MCF 10A (cell line): ENCODE measurements around the gene AEBP1. TPM values are rescaled to one million over a fixed set of nuclear protein-coding genes. Genes with fewer than 3 reads are reported as not detected.

Source experiments
- BruUV-seq: library from RNA; stranded (reverse); fragments of 400-500 nt; replicated peaks from 2 replicates; lab custom pipeline; 2021; lab: Mats Ljungman, UMichigan
- CTCF ChIA-PET: fragments of 300-600 bp; sonication (Branson Sonifier 250); formaldehyde crosslinking; extraction: SDS; loops from one replicate; lab custom pipeline; 2021; ENCODE audit warnings: antibody characterized with exemption, inconsistent platforms; lab: Yijun Ruan, JAX
- POLR2A ChIA-PET: fragments of 300-600, 350-650 bp; sonication (Branson Sonifier 250); formaldehyde crosslinking; extraction: SDS; loops from one replicate; lab custom pipeline; 2020; ENCODE audit warnings: antibody characterized with exemption, inconsistent platforms; lab: Yijun Ruan, JAX
- DNase-seq: peaks from one replicate; pipeline ENCODE4 v3.0.0-alpha.2; 2018; ENCODE audit not compliant: unreplicated experiment
- H3K27ac Mint-ChIP-seq: one replicate; pipeline ENCODE4 v1.8.0; 2022; ENCODE audit warnings: mild to moderate bottlenecking, low read depth, mixed read lengths; ENCODE audit not compliant: unreplicated experiment
- H3K27me3 Mint-ChIP-seq: one replicate; pipeline ENCODE4 v1.8.0; 2022; ENCODE audit warnings: mixed read lengths; ENCODE audit not compliant: insufficient read depth, unreplicated experiment
- H3K36me3 Mint-ChIP-seq: one replicate; pipeline ENCODE4 v1.8.0; 2022; ENCODE audit warnings: mild to moderate bottlenecking, moderate library complexity, mixed read lengths; ENCODE audit not compliant: insufficient read depth, unreplicated experiment
- H3K4me1 Mint-ChIP-seq: one replicate; pipeline ENCODE4 v1.8.0; 2022; ENCODE audit warnings: mixed read lengths; ENCODE audit not compliant: insufficient read depth, unreplicated experiment
- H3K4me3 Mint-ChIP-seq: one replicate; pipeline ENCODE4 v1.8.0; 2022; ENCODE audit warnings: mild to moderate bottlenecking, moderate library complexity, mixed read lengths; ENCODE audit not compliant: unreplicated experiment
- H3K9me3 Mint-ChIP-seq: one replicate; pipeline ENCODE4 v1.8.0; 2022; ENCODE audit warnings: mixed read lengths; ENCODE audit not compliant: unreplicated experiment
- CTCF ChIP-seq: fragments of 200-600 bp; IDR thresholded peaks from one replicate; pipeline ENCODE4 v1.8.0; 2022; ENCODE audit warnings: antibody characterized with exemption, mild to moderate bottlenecking; ENCODE audit not compliant: unreplicated experiment
- intact Hi-C: fragments of 100-400 bp; cut with micrococcal nuclease; formaldehyde crosslinking; loops from 2 replicates; pipeline ENCODE4 v1.14.1; 2022
- total RNA-seq: library from RNA; stranded (reverse); gene quantifications from 2 replicates; pipeline ENCODE4 v1.2.3, GENCODE V29; 2022

Gene AEBP1
- total RNA-seq, 1 experiment from 2014 or later: not detected

GRCh38 chr7:44150966-44151941, 47.1 kb downstream of the AEBP1 start:
- Mint-ChIP-seq H3K4me1 (no peaks in the 10 kb centered on the region), H3K27me3 (no peaks in the 10 kb centered on the region), H3K9me3 (no peaks in the 10 kb centered on the region), H3K27ac (no peak overlapping the region), H3K4me3 (no peak overlapping the region), H3K36me3 (no peaks in the 10 kb centered on the region)
- POLR2A ChIA-PET: no interaction called here
- TF ChIP-seq CTCF: no peak
- intact Hi-C loops: no loop called here
- CTCF ChIA-PET: interaction anchor here (0.5 to 1.0 kb wide), 2 partner anchors 11 to 25 kb away, joined by 3 read pairs; no protein-coding TSS in a partner anchor
- BruUV-seq: no TSS peak
- no peak for DNase-seq

- H3K36me3 Mint-ChIP-seq: no peaks in the 10 kb centered on the region
- CTCF ChIA-PET: interaction anchor here (0.5 kb wide), 1 partner anchor 26 kb away, joined by 3 read pairs; no protein-coding TSS in a partner anchor
- POLR2A ChIA-PET: no interaction called here
Observed at GRCh38 chr7:44151956-44152355, 47.8 kb downstream of the AEBP1 start.

GRCh38 chr7:44152971-44153947, 49.1 kb downstream of the AEBP1 start:
- intact Hi-C loops: no loop called here
- H3K4me3 Mint-ChIP-seq: no peak overlapping the region
- no peaks in the 10 kb centered on the region for H3K36me3 Mint-ChIP-seq
- CTCF ChIA-PET: interaction anchor here (0.5 kb wide), 1 partner anchor 301 kb away, joined by 3 read pairs; no protein-coding TSS in a partner anchor
- no TSS peak for BruUV-seq
- H3K27me3 Mint-ChIP-seq: no peaks in the 10 kb centered on the region
- TF ChIP-seq CTCF: no peak
- no peak overlapping the region for H3K27ac Mint-ChIP-seq
- POLR2A ChIA-PET: no interaction called here
- H3K9me3 Mint-ChIP-seq: no peaks in the 10 kb centered on the region
- no peaks in the 10 kb centered on the region for H3K4me1 Mint-ChIP-seq
- DNase-seq: no peak

More at GRCh38 chr7:44151956-44152355, 47.8 kb downstream of the AEBP1 start:
- intact Hi-C loops: no loop called here
- no peak overlapping the region for H3K4me3 Mint-ChIP-seq
- H3K4me1 Mint-ChIP-seq: no peaks in the 10 kb centered on the region
- no peak for TF ChIP-seq CTCF
- no peaks in the 10 kb centered on the region for H3K9me3 Mint-ChIP-seq
- no peaks in the 10 kb centered on the region for H3K27me3 Mint-ChIP-seq
- BruUV-seq: no TSS peak
- no peak for DNase-seq
- no peak overlapping the region for H3K27ac Mint-ChIP-seq

GRCh38 chr7:44153948-44154335, 49.8 kb downstream of the AEBP1 start:
- intact Hi-C loops: no loop called here
- CTCF ChIA-PET: no interaction called here
- Mint-ChIP-seq H3K4me3 (no peak overlapping the region), H3K27ac (no peak overlapping the region), H3K36me3 (no peaks in the 10 kb centered on the region), H3K9me3 (no peaks in the 10 kb centered on the region), H3K27me3 (no peaks in the 10 kb centered on the region), H3K4me1 (no peaks in the 10 kb centered on the region)
- no peak for DNase-seq
- POLR2A ChIA-PET: no interaction called here
- TF ChIP-seq CTCF: no peak
- no TSS peak for BruUV-seq
